HEK293 (cell line): ENCODE measurements around the gene HOXA11.

Experiments
- CTCF ChIA-PET: fragments of 350-600 bp; formaldehyde crosslinking; extraction: SDS; loops from one replicate; lab custom pipeline; 2021; ENCODE audit warnings: antibody characterized with exemption; lab: Yijun Ruan, JAX
- POLR2A ChIA-PET: fragments of 300-600 bp; formaldehyde crosslinking; extraction: SDS; loops from one replicate; lab custom pipeline; 2020; ENCODE audit warnings: antibody characterized with exemption, inconsistent platforms; lab: Yijun Ruan, JAX
- H3K27ac ChIP-seq: fragments of 200-500 bp; sonication (Bioruptor generic); 2 replicates; pipeline ENCODE4 v1.5.1; 2014; ENCODE audit warnings: low read depth, low read length, control low read depth, inconsistent platforms; ENCODE audit errors: extremely low read depth
- H3K36me3 ChIP-seq, 2 experiments: fragments of 200-500 bp in 1 of 2; sonication (Bioruptor generic) in 1 of 2; 1 replicate in 1 of 2; 2 replicates in 1 of 2; pipeline ENCODE4 v1.5.1; 2014 to 2017; ENCODE audit warnings: inconsistent platforms in 2 of 2, low read length in 2 of 2; ENCODE audit not compliant: control insufficient read depth in 2 of 2, insufficient read depth in 1 of 2
- H3K4me1 ChIP-seq: fragments of 200-500 bp; sonication (Bioruptor generic); 2 replicates; pipeline ENCODE4 v1.5.1; 2014; ENCODE audit warnings: mild to moderate bottlenecking, low read length, inconsistent platforms; ENCODE audit not compliant: control insufficient read depth, insufficient read depth
- H3K4me3 ChIP-seq: 2 replicates; pipeline ENCODE4 v1.5.1; 2011; ENCODE audit warnings: low read depth, mild to moderate bottlenecking, control low read depth, low read length, moderate library complexity
- H3K9me3 ChIP-seq: fragments of 200-500 bp; sonication (Bioruptor generic); 2 replicates; pipeline ENCODE4 v1.5.1; 2014; ENCODE audit warnings: low read depth, low read length, inconsistent platforms; ENCODE audit not compliant: control insufficient read depth, insufficient read depth
- EGR2 ChIP-seq: fragments of 450-650 bp; formaldehyde crosslinking; IDR thresholded peaks from 2 replicates; pipeline ENCODE4 v1.5.1; 2016; ENCODE audit warnings: low read depth, missing biosample characterization, missing genetic modification characterization
- OSR2 ChIP-seq: fragments of 450-650 bp; formaldehyde crosslinking; IDR thresholded peaks from 2 replicates; pipeline ENCODE4 v1.5.1; 2016; ENCODE audit warnings: missing biosample characterization, missing genetic modification characterization
- SCRT2 ChIP-seq: fragments of 450-650 bp; formaldehyde crosslinking; IDR thresholded peaks from 2 replicates; pipeline ENCODE4 v1.5.1; 2016; ENCODE audit warnings: missing biosample characterization, missing genetic modification characterization
- SP2 ChIP-seq: fragments of 450-650 bp; formaldehyde crosslinking; IDR thresholded peaks from 2 replicates; pipeline ENCODE4 v1.5.1; 2016; ENCODE audit warnings: missing biosample characterization, missing genetic modification characterization
- SP7 ChIP-seq: fragments of 450-650 bp; formaldehyde crosslinking; IDR thresholded peaks from 2 replicates; pipeline ENCODE4 v1.5.1; 2016; ENCODE audit warnings: missing biosample characterization, missing genetic modification characterization
- YY2 ChIP-seq: fragments of 450-650 bp; formaldehyde crosslinking; IDR thresholded peaks from 2 replicates; pipeline ENCODE4 v1.5.1; 2016; ENCODE audit warnings: missing biosample characterization, missing genetic modification characterization
- ZFP37 ChIP-seq: fragments of 450-650 bp; formaldehyde crosslinking; IDR thresholded peaks from 2 replicates; pipeline ENCODE4 v1.5.1; 2016; ENCODE audit warnings: missing biosample characterization, missing genetic modification characterization
- ZIC2 ChIP-seq: fragments of 450-650 bp; formaldehyde crosslinking; IDR thresholded peaks from 2 replicates; pipeline ENCODE4 v1.5.1; 2016; ENCODE audit warnings: missing biosample characterization, missing genetic modification characterization
- ZNF221 ChIP-seq: fragments of 450-650 bp; formaldehyde crosslinking; IDR thresholded peaks from 2 replicates; pipeline ENCODE4 v1.5.1; 2017; ENCODE audit warnings: missing biosample characterization, missing genetic modification characterization, borderline replicate concordance
- ZNF23 ChIP-seq: fragments of 450-650 bp; formaldehyde crosslinking; IDR thresholded peaks from 2 replicates; pipeline ENCODE4 v1.5.1; 2016; ENCODE audit warnings: missing biosample characterization, missing genetic modification characterization, borderline replicate concordance
- ZNF529 ChIP-seq: fragments of 450-650 bp; formaldehyde crosslinking; IDR thresholded peaks from 2 replicates; pipeline ENCODE4 v1.5.1; 2017; ENCODE audit warnings: missing genetic modification characterization, missing biosample characterization; ENCODE audit not compliant: insufficient replicate concordance
- ZNF600 ChIP-seq: fragments of 450-650 bp; formaldehyde crosslinking; IDR thresholded peaks from 2 replicates; pipeline ENCODE4 v1.5.1; 2016; ENCODE audit warnings: missing biosample characterization, missing genetic modification characterization
- ZNF670 ChIP-seq: fragments of 450-650 bp; formaldehyde crosslinking; IDR thresholded peaks from 2 replicates; pipeline ENCODE4 v1.5.1; 2016; ENCODE audit warnings: missing biosample characterization, missing genetic modification characterization, low read depth
- ZNF843 ChIP-seq: fragments of 450-650 bp; formaldehyde crosslinking; IDR thresholded peaks from 2 replicates; pipeline ENCODE4 v1.5.1; 2016; ENCODE audit warnings: missing biosample characterization, missing genetic modification characterization
- ZXDB ChIP-seq: fragments of 450-650 bp; formaldehyde crosslinking; IDR thresholded peaks from 2 replicates; pipeline ENCODE4 v1.5.1; 2016; ENCODE audit warnings: missing biosample characterization, missing genetic modification characterization
- TF ChIP-seq, protein P1 (sequence below): fragments of 450-650 bp; formaldehyde crosslinking; IDR thresholded peaks from 2 replicates; pipeline ENCODE4 v1.5.1; 2016; ENCODE audit warnings: missing biosample characterization, missing genetic modification characterization
- TF ChIP-seq, protein P2 (sequence below): fragments of 450-650 bp; formaldehyde crosslinking; optimal IDR thresholded peaks from 2 replicates; pipeline ENCODE3; 2016; ENCODE audit warnings: missing biosample characterization, mild to moderate bottlenecking, missing genetic modification characterization
- TF ChIP-seq, protein P3 (sequence below): fragments of 450-650 bp; formaldehyde crosslinking; IDR thresholded peaks from 2 replicates; pipeline ENCODE4 v1.5.1; 2016; ENCODE audit warnings: missing biosample characterization, missing genetic modification characterization
- TF ChIP-seq, protein P4 (sequence below): fragments of 450-650 bp; formaldehyde crosslinking; IDR thresholded peaks from 2 replicates; pipeline ENCODE4 v1.5.1; 2016; ENCODE audit warnings: missing biosample characterization, missing genetic modification characterization
- TF ChIP-seq, protein P5 (sequence below): fragments of 450-650 bp; formaldehyde crosslinking; IDR thresholded peaks from 2 replicates; pipeline ENCODE4 v1.5.1; 2017; ENCODE audit warnings: missing biosample characterization, missing genetic modification characterization
- TF ChIP-seq, protein P6 (sequence below): fragments of 450-650 bp; formaldehyde crosslinking; IDR thresholded peaks from 2 replicates; pipeline ENCODE4 v1.5.1; 2016; ENCODE audit warnings: missing biosample characterization, missing genetic modification characterization

Gene HOXA11

DNA sequence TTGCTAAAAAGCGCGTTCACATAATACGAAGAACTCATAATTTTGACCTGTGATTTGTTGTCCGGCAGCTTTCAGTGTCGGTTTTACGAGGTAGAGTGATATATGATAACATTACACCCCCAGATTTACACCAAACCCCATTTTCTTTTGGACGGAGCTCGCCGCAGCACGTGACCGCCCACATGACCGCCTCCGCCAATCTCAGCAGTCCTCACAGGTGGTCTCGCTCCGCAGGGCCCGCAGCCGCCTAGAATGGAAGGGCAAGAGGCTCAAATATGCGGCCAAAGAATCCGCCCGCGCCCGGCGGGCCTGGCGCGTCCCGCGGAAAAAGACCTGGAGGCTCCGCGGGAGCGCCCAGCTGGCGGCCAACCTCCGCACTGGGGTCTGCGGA is 28.5 kb downstream of the HOXA11 start, which contains the start of gene HOXA7 (continued):
- TF ChIP-seq EGR2 (peak; percentile 81), OSR2 (no peak), ZNF670 (tag by site-specific recombination) (no peak), SCRT2 (tag by site-specific recombination) (peak; percentile 60; the same call in 1 of the 2 replicates), YY2 (0 out of 2 replicates have a peak, but pooled peaks have one; percentile 26), ZNF843 (0 out of 2 replicates have a peak, but pooled peaks have one; percentile 36)
- TF ChIP-seq, protein P1, sequence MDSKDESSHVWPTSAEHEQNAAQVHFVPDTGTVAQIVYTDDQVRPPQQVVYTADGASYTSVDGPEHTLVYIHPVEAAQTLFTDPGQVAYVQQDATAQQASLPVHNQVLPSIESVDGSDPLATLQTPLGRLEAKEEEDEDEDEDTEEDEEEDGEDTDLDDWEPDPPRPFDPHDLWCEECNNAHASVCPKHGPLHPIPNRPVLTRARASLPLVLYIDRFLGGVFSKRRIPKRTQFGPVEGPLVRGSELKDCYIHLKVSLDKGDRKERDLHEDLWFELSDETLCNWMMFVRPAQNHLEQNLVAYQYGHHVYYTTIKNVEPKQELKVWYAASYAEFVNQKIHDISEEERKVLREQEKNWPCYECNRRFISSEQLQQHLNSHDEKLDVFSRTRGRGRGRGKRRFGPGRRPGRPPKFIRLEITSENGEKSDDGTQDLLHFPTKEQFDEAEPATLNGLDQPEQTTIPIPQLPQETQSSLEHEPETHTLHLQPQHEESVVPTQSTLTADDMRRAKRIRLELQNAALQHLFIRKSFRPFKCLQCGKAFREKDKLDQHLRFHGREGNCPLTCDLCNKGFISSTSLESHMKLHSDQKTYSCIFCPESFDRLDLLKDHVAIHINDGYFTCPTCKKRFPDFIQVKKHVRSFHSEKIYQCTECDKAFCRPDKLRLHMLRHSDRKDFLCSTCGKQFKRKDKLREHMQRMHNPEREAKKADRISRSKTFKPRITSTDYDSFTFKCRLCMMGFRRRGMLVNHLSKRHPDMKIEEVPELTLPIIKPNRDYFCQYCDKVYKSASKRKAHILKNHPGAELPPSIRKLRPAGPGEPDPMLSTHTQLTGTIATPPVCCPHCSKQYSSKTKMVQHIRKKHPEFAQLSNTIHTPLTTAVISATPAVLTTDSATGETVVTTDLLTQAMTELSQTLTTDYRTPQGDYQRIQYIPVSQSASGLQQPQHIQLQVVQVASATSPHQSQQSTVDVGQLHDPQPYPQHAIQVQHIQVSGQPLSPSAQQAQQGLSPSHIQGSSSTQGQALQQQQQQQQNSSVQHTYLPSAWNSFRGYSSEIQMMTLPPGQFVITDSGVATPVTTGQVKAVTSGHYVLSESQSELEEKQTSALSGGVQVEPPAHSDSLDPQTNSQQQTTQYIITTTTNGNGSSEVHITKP (tag by site-specific recombination): peak; percentile 83
- TF ChIP-seq, protein P2, sequence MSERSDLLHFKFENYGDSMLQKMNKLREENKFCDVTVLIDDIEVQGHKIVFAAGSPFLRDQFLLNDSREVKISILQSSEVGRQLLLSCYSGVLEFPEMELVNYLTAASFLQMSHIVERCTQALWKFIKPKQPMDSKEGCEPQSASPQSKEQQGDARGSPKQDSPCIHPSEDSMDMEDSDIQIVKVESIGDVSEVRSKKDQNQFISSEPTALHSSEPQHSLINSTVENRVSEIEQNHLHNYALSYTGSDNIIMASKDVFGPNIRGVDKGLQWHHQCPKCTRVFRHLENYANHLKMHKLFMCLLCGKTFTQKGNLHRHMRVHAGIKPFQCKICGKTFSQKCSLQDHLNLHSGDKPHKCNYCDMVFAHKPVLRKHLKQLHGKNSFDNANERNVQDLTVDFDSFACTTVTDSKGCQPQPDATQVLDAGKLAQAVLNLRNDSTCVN: peak; percentile 12
- TF ChIP-seq, all 188 proteins: peak for 18

DNA sequence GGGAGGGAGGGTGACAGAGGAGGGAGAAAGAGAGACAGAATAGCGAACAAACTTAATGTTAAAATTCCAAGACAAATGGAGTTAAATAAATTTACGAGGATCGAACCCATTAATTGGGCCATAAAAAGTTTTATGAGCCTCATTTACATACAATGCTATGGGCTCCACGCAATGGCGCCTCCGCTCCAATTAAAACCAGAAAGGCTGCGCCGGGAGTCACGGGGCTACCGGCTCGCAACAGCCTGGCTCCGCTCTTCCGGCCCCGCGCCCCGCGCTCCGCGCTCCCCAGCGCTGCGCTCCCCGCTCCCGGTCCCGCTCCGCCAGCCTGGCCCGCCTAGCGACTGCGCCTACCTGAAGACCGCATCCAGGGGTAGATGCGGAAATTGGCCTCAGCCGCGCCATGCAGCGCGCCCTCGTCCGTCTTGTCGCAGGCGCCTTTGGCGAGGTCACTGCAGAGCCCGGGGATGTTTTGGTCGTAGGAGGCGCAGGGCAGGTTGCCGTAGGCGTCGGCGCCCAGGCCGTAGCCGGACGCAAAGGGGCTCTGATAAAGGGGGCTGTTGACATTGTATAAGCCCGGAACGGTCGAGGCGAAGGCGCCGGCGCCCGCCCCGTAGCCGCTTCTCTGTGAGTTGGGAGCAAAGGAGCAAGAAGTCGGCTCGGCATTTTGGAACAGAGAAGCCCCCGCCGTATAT is 29.1 kb downstream of the HOXA11 start:
- POLR2A ChIA-PET: interaction anchor here (0.9 to 2.3 kb wide), 13 partner anchors 8 to 1294 kb away, joined by 3 to 17 read pairs (median 4); partner anchors contain the start of genes HOXA11, HOXA4, HOXA5 and SKAP2
- H3K4me1 ChIP-seq: peaks cover 17% of the 10 kb centered on the region
- TF ChIP-seq SP2 (no peak), ZIC2 (tag by site-specific recombination) (no peak), SP7 (tag by site-specific recombination) (peak; percentile 23; the same call in 1 of the 2 replicates), OSR2 (peak; percentile 76), ZNF23 (tag by site-specific recombination) (no peak), ZNF529 (tag by site-specific recombination) (no peak), ZNF221 (tag by site-specific recombination) (no peak), ZXDB (peak; percentile 48; the same call in 1 of the 2 replicates), ZFP37 (tag by site-specific recombination) (peak; percentile 51), ZNF600 (no peak)
- TF ChIP-seq, protein P3, sequence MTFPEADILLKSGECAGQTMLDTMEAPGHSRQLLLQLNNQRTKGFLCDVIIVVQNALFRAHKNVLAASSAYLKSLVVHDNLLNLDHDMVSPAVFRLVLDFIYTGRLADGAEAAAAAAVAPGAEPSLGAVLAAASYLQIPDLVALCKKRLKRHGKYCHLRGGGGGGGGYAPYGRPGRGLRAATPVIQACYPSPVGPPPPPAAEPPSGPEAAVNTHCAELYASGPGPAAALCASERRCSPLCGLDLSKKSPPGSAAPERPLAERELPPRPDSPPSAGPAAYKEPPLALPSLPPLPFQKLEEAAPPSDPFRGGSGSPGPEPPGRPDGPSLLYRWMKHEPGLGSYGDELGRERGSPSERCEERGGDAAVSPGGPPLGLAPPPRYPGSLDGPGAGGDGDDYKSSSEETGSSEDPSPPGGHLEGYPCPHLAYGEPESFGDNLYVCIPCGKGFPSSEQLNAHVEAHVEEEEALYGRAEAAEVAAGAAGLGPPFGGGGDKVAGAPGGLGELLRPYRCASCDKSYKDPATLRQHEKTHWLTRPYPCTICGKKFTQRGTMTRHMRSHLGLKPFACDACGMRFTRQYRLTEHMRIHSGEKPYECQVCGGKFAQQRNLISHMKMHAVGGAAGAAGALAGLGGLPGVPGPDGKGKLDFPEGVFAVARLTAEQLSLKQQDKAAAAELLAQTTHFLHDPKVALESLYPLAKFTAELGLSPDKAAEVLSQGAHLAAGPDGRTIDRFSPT: 0 out of 2 replicates have a peak, but pooled peaks have one; percentile 41
- TF ChIP-seq, protein P4, sequence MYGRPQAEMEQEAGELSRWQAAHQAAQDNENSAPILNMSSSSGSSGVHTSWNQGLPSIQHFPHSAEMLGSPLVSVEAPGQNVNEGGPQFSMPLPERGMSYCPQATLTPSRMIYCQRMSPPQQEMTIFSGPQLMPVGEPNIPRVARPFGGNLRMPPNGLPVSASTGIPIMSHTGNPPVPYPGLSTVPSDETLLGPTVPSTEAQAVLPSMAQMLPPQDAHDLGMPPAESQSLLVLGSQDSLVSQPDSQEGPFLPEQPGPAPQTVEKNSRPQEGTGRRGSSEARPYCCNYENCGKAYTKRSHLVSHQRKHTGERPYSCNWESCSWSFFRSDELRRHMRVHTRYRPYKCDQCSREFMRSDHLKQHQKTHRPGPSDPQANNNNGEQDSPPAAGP: no peak
- TF ChIP-seq, protein P5, sequence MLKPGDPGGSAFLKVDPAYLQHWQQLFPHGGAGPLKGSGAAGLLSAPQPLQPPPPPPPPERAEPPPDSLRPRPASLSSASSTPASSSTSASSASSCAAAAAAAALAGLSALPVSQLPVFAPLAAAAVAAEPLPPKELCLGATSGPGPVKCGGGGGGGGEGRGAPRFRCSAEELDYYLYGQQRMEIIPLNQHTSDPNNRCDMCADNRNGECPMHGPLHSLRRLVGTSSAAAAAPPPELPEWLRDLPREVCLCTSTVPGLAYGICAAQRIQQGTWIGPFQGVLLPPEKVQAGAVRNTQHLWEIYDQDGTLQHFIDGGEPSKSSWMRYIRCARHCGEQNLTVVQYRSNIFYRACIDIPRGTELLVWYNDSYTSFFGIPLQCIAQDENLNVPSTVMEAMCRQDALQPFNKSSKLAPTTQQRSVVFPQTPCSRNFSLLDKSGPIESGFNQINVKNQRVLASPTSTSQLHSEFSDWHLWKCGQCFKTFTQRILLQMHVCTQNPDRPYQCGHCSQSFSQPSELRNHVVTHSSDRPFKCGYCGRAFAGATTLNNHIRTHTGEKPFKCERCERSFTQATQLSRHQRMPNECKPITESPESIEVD (tag by site-specific recombination): peak; percentile 71
- TF ChIP-seq, protein P6, sequence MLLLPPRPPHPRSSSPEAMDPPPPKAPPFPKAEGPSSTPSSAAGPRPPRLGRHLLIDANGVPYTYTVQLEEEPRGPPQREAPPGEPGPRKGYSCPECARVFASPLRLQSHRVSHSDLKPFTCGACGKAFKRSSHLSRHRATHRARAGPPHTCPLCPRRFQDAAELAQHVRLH: peak; percentile 51; the same call in 1 of the 2 replicates
- TF ChIP-seq, protein P2: peak; percentile 90

More for the DNA sequence above, 29.1 kb downstream of the HOXA11 start:
- CTCF ChIA-PET: interaction anchor here (0.6 to 2.8 kb wide), 7 partner anchors 12 to 797 kb away, joined by 3 to 11 read pairs (median 3); partner anchors contain the start of gene HOXA5
- H3K4me3 ChIP-seq: peak overlapping the region; percentile 69
- peaks cover 0 to 12% of the 10 kb centered on the region in 2 experiments; a peak in 1 of 3 replicates for H3K36me3 ChIP-seq
- H3K27ac ChIP-seq: peak overlapping the region; percentile 94
- no peaks in the 10 kb centered on the region for H3K9me3 ChIP-seq
